K562 (cell line): ENCODE measurements around the gene ZDHHC14. TPM values are rescaled to one million over a fixed set of nuclear protein-coding genes. Genes with fewer than 3 reads are reported as not detected.

Experiments used
- BMI1 ChIP-seq: fragments of 150-350 bp; IDR thresholded peaks from 2 replicates; pipeline ENCODE4 v1.6.1; 2014; ENCODE audit warnings: low read length
- E2F3 ChIP-seq: fragments of 250-450 bp; sonication (Bioruptor Pico); IDR thresholded peaks from 2 replicates; pipeline ENCODE4 v1.4.0; 2020; ENCODE audit warnings: mild to moderate bottlenecking
- FOSL1 ChIP-seq: fragments of 200-800 bp; sonication (Bioruptor generic); conservative IDR thresholded peaks from 2 replicates; pipeline ENCODE4 v1.6.1; 2016; ENCODE audit warnings: missing genetic modification characterization, missing compliant biosample characterization
- HMG20B ChIP-seq: fragments of 250-450 bp; sonication (Bioruptor Pico); IDR thresholded peaks from 2 replicates; pipeline ENCODE4 v1.5.0; 2021; ENCODE audit warnings: mild to moderate bottlenecking
- HNRNPL ChIP-seq: fragments of 200-400 bp; formaldehyde crosslinking; IDR thresholded peaks from 2 replicates; pipeline ENCODE4 v1.6.1; 2017; ENCODE audit warnings: low read depth, mild to moderate bottlenecking, low read length
- JUNB ChIP-seq: fragments of 450-650 bp; formaldehyde crosslinking; conservative IDR thresholded peaks from 2 replicates; pipeline ENCODE4 v1.4.0; 2020; ENCODE audit warnings: mild to moderate bottlenecking
- MAFG ChIP-seq: fragments of 450-650 bp; conservative IDR thresholded peaks from 2 replicates; pipeline ENCODE4 v1.6.1; 2016; ENCODE audit warnings: missing genetic modification characterization, missing compliant biosample characterization
- MYNN ChIP-seq, 2 experiments: sonication (generic); formaldehyde crosslinking in 1 of 2; IDR thresholded peaks; 2 replicates each; pipeline versions ENCODE4 v1.5.0 to v1.6.1; 2016 to 2020; ENCODE audit warnings: antibody characterized with exemption in 1 of 2, missing genetic modification reagents in 1 of 2
- PTRF ChIP-seq: fragments of 450-650 bp; IDR thresholded peaks from 2 replicates; pipeline ENCODE4 v1.6.1; 2016; ENCODE audit warnings: mild to moderate bottlenecking, missing genetic modification characterization, missing compliant biosample characterization
- SIRT6 ChIP-seq: IDR thresholded peaks from one replicate; pipeline ENCODE4 v1.6.1; 2012; ENCODE audit warnings: low read depth, mild to moderate bottlenecking, control low read depth, inconsistent platforms, low read length, moderate library complexity
- TRIM24 ChIP-seq, 2 experiments: fragments of 450-650 bp; IDR thresholded peaks; 2 replicates each; pipeline ENCODE4 v1.6.1; 2016
- TRIM28 ChIP-seq: fragments of 450-650 bp; IDR thresholded peaks from 2 replicates; pipeline ENCODE4 v1.6.1; 2017
- ZNF165 ChIP-seq: fragments of 250-450 bp; sonication (Bioruptor Pico); IDR thresholded peaks from 2 replicates; pipeline ENCODE4 v1.4.0; 2020; ENCODE audit warnings: borderline replicate concordance
- ZNF551 ChIP-seq: fragments of 250-450 bp; sonication (Bioruptor Pico); IDR thresholded peaks from 2 replicates; pipeline ENCODE4 v1.5.0; 2021; ENCODE audit warnings: mild to moderate bottlenecking, moderate library complexity
- ZNF785 ChIP-seq: fragments of 250-450 bp; sonication (Bioruptor Pico); IDR thresholded peaks from 2 replicates; pipeline ENCODE4 v1.4.0; 2020; ENCODE audit warnings: mild to moderate bottlenecking
- polyA plus RNA-seq, 8 experiments: library from polyadenylated mRNA; depleted of rRNA in 4 of 8; stranded (reverse) in 5 of 8; unstranded in 3 of 8; fragments of >200 nt; fragmentation: Nextera tagmentation in 2 of 8; fragmentation: Illumina TruSeq in 1 of 8; extraction: Ambion mirVana in 2 of 8; extraction: Trizol in 1 of 8; gene quantifications; 2 replicates each; pipeline versions ENCODE4 v1.2.1 to v1.2.3, GENCODE V29; 2011 to 2014; ENCODE audit warnings: inconsistent platforms in 1 of 8, missing spikeins in 1 of 8
- total RNA-seq, 7 experiments: library from RNA; depleted of rRNA in 6 of 7; stranded (reverse); fragments of >200 nt in 6 of 7; fragmentation: Illumina TruSeq in 2 of 7; extraction: Trizol in 2 of 7; gene quantifications; 2 replicates each; pipeline versions ENCODE4 v1.2.1 to v1.2.3, GENCODE V29; 2011 to 2021; ENCODE audit warnings: low replicate concordance in 1 of 7
- TF ChIP-seq, protein P1 (sequence below), 3 experiments: fragments of 200-800 bp in 1 of 3; sonication (Bioruptor generic) in 1 of 3; sonication (generic) in 1 of 3; formaldehyde crosslinking in 1 of 3; IDR thresholded peaks; 2 replicates each; pipeline versions ENCODE4 v1.6.1 to v1.8.0; 2016 to 2022; ENCODE audit warnings: mild to moderate bottlenecking in 2 of 3, missing compliant biosample characterization in 2 of 3, missing genetic modification characterization in 2 of 3, missing genetic modification reagents in 1 of 3
- TF ChIP-seq, protein P2 (sequence below): fragments of 450-650 bp; formaldehyde crosslinking; IDR thresholded peaks from 2 replicates; pipeline ENCODE4 v1.4.0; 2020; ENCODE audit warnings: mild to moderate bottlenecking, moderate library complexity
- TF ChIP-seq, protein P3 (sequence below): IDR thresholded peaks from 2 replicates; pipeline ENCODE4 v1.6.1; 2011; ENCODE audit not compliant: insufficient read length; ENCODE audit errors: extremely low read depth
- TF ChIP-seq, protein P4 (sequence below): fragments of 450-650 bp; IDR thresholded peaks from 2 replicates; pipeline ENCODE4 v1.6.1; 2016; ENCODE audit warnings: mild to moderate bottlenecking
- TF ChIP-seq, protein P5 (sequence below): fragments of 450-650 bp; formaldehyde crosslinking; IDR thresholded peaks from 2 replicates; pipeline ENCODE4 v1.4.0; 2022; ENCODE audit warnings: missing genetic modification characterization

ZDHHC14 gene
- total and polyA plus RNA-seq, 9 of the 15 experiments (the other 6 are each of a cell fraction or from before 2014, with no cell fraction given): 0.92 to 23.1 (median 13.8) TPM

DNA sequence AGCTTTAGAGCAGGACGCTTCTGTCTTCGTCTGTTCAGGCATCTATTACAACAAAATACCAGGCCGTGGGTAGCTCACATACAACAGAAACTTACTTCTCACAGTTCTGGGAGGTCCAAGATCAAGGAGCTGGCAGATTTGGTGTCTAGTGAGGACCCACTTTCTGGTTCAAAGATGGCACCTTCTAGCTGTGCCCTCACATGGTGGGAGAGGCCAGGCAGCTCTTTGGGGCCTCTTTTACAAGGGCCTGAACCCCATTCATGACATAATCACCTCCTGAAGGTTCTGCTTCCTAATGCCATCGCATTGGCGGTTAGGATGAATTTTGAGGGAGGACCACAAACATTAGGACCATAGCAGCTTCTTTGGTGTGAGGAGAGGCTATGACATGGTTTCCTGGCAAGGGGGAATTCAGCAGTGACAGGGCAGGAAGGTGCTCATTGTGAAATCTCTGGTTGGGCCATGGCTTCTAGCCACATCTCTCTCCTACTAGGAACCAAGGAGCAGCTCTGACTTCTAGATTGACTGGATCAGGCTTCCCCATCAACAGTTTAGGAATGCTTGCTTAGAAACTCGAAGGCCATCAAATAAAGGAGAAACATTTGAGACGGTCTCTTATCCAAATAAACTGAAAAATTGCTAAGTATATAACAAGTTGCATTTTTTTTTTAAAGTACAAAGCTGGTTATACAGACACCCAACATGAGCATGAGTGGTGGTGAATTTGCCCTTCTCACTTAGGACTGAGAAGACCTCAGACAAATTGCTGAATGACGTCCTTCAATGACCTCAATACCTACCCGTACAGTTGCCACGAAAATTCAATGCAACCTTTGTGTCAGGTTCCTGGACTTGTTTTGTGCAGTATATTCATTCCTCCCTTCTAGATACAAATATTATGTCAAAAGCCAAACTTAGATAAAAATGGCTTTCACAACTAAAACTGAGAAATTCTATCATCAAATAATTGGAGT lies 140.7 kb downstream of the ZDHHC14 start (continued):
- TF ChIP-seq, protein P1, sequence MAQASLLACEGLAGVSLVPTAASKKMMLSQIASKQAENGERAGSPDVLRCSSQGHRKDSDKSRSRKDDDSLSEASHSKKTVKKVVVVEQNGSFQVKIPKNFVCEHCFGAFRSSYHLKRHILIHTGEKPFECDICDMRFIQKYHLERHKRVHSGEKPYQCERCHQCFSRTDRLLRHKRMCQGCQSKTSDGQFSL (CRISPR knock-in tag; IDR thresholded peaks at IDR 0.05): 0 out of 2 replicates have a peak, but pooled peaks have one; percentile 29
- TF ChIP-seq, protein P1 (tag; IDR thresholded peaks at IDR 0.05): 0 out of 4 replicates have a peak, but pooled peaks of 1 of the 2 experiments have one; percentile 42
- TF ChIP-seq, protein P2, sequence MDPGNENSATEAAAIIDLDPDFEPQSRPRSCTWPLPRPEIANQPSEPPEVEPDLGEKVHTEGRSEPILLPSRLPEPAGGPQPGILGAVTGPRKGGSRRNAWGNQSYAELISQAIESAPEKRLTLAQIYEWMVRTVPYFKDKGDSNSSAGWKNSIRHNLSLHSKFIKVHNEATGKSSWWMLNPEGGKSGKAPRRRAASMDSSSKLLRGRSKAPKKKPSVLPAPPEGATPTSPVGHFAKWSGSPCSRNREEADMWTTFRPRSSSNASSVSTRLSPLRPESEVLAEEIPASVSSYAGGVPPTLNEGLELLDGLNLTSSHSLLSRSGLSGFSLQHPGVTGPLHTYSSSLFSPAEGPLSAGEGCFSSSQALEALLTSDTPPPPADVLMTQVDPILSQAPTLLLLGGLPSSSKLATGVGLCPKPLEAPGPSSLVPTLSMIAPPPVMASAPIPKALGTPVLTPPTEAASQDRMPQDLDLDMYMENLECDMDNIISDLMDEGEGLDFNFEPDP (CRISPR knock-in tag): no peak
- TF ChIP-seq, protein P3, sequence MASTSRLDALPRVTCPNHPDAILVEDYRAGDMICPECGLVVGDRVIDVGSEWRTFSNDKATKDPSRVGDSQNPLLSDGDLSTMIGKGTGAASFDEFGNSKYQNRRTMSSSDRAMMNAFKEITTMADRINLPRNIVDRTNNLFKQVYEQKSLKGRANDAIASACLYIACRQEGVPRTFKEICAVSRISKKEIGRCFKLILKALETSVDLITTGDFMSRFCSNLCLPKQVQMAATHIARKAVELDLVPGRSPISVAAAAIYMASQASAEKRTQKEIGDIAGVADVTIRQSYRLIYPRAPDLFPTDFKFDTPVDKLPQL: no peak
- TF ChIP-seq E2F3 (CRISPR knock-in tag) (no peak), TRIM28 (no peak), ZNF165 (CRISPR knock-in tag) (no peak), HNRNPL (no peak), PTRF (0 out of 2 replicates have a peak, but pooled peaks have one; percentile 55), ZNF551 (CRISPR knock-in tag) (no peak), MAFG (0 out of 2 replicates have a peak, but pooled peaks have one; percentile 9), SIRT6 (no peak), BMI1 (no peak), MYNN (IDR thresholded peaks at IDR 0.05) (no peak), MYNN (CRISPR knock-in tag; IDR thresholded peaks at IDR 0.05) (no peak), ZNF785 (no peak), FOSL1 (tag) (no peak), JUNB (no peak), TRIM24 (IDR thresholded peaks at IDR 0.05) (no peak), HMG20B (no peak)
- TF ChIP-seq, protein P4, sequence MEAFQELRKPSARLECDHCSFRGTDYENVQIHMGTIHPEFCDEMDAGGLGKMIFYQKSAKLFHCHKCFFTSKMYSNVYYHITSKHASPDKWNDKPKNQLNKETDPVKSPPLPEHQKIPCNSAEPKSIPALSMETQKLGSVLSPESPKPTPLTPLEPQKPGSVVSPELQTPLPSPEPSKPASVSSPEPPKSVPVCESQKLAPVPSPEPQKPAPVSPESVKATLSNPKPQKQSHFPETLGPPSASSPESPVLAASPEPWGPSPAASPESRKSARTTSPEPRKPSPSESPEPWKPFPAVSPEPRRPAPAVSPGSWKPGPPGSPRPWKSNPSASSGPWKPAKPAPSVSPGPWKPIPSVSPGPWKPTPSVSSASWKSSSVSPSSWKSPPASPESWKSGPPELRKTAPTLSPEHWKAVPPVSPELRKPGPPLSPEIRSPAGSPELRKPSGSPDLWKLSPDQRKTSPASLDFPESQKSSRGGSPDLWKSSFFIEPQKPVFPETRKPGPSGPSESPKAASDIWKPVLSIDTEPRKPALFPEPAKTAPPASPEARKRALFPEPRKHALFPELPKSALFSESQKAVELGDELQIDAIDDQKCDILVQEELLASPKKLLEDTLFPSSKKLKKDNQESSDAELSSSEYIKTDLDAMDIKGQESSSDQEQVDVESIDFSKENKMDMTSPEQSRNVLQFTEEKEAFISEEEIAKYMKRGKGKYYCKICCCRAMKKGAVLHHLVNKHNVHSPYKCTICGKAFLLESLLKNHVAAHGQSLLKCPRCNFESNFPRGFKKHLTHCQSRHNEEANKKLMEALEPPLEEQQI: no peak
- TF ChIP-seq, protein P5, sequence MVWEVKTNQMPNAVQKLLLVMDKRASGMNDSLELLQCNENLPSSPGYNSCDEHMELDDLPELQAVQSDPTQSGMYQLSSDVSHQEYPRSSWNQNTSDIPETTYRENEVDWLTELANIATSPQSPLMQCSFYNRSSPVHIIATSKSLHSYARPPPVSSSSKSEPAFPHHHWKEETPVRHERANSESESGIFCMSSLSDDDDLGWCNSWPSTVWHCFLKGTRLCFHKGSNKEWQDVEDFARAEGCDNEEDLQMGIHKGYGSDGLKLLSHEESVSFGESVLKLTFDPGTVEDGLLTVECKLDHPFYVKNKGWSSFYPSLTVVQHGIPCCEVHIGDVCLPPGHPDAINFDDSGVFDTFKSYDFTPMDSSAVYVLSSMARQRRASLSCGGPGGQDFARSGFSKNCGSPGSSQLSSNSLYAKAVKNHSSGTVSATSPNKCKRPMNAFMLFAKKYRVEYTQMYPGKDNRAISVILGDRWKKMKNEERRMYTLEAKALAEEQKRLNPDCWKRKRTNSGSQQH: 0 out of 2 replicates have a peak, but pooled peaks have one; percentile 40
